ENCODE data around the gene ADGRG6.

GRCh38 chr6:142331601-142332000, 29.8 kb downstream of the ADGRG6 start:
- TF ChIP-seq ZZZ3 (IDR thresholded peaks at IDR 0.05; ENCODE audit: control insufficient read depth, insufficient read length, low read depth) (no peak), ZNF274 (IDR thresholded peaks at IDR 0.05; ENCODE audit: insufficient read depth, insufficient read length) (no peak)
